KG1 (cell line): Measurements from ENCODE around the gene PPIL4.
"Not testable (repeated sequence)": the region's sequence is repeated elsewhere in the genome, so short reads cannot be mapped to it uniquely, and the experiment has no call there.

ENCODE experiments used
- DNase-seq: peaks from one replicate; lab custom pipeline; 2025; lab: John Stamatoyannopoulos, UW

The PPIL4 gene

DNA sequence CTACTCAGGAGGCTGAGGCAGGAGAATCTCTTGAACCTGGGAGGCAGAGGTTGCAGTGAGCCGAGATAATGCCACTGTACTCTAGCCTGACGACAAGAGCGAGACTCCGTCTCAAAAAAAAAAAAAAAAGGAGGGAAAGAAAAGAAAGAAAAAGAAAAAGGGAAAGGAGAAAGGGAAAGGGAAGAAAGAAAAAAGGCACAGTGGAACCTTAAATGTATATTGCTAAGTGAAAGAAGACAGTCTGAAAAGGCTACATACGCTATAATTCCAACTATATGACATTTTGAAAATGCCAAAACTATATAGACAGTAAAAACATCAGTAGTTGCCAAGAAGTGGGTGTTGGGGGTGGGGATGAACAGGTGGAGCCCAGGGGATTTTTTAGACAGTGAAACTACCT, 16.2 kb downstream of the PPIL4 start:
- DNase-seq: no peak

DNA sequence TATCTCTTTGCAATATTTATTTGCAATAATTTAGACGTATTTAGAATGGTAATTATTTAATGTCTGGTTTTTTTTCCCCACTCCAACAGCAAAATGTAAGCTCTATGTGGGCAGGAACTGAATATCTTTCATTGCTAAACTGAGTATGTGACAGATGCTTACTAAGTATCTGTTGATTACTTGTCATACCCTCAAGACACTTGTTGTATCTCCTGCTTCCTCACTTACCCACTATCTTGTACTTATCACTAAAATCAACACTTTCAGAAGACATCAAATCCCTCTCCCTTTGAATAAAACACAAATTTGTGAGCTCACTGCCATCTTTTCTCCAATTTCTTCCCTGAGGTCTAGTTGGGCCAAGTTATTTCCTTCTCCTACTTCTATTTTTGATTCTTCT, 30.3 kb downstream of the PPIL4 start:
- no peak for DNase-seq

DNA sequence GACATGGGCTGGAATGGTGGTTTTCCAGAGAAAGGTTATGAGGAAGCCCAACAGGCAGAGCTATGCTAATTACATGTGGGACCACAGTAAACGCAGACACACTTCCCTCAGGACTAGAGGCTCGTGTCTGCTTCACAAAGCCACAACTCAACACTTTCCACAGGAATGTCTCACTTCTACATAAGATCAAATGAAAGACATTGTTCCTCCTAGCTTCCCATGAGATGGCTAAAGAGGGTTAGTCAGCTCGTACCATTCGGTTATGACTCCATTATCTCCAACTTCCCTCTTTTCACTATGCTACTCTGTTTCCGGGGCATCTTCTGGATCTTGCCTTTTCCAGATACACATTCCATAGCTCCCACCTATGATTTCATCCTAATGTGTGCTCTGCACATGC, 31.9 kb downstream of the PPIL4 start:
- no peak for DNase-seq

DNA sequence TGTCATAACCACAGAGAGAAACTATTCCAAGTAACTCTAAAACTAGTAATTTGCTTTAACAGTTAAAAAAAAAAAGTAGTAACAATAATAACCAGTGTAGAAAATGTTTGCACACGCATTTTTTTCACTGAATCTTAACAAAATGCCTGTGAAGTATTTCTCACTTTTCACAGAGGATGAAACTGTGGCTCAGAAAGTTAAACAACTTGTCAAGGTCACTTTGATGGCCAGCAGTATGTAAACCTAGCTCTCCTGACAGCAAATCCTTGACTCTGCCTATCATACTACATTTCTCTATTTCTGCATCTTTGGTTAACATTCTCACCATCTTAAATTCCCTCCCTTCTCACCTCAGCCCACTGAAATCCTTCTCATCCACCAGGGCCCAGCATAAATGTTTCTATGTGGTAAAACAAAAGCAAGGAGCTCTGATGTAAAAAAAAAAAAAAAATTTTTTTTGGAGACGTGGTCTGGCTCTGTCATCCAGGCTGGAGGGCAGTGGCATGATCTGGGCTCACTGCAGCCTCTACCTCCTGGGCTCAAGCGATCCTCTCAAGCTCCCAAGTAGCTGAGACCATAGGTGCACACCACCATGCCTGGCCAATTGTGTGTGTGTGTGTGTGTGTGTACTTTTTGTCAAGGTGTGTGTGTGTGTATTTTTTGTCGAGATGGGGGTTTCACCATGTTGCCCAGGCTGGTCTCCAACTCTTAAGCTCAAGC, 34.9 kb downstream of the PPIL4 start:
- no peak for DNase-seq

- DNase-seq: no peak
These were observed 37.4 kb downstream of the PPIL4 start for GRCh38 chr6:149508485-149508884.

- DNase-seq: no peak
These were observed 42.0 kb downstream of the PPIL4 start for GRCh38 chr6:149503872-149504271.

DNA sequence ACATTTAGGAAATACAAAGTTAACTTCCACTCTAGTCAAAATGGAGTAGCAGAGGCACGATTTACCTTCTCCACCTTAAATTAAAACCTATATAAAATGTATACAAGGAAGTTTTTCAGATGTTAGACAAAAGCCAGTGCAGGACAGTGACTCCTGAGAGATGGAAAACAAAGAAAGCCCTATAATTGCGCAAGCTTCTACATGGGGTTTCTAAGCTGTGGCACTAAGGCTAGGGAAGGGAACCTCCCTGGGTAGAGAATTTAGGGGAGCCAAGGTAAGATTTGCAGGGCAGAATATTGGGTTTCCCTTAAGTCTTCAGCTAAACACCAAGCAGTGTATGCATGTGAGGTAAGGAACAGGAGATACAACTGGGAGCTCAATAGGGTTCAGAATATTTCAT, 42.6 kb downstream of the PPIL4 start:
- no peak for DNase-seq

GRCh38 chr6:149501768-149502167, 44.1 kb downstream of the PPIL4 start:
- DNase-seq: no peak

DNA sequence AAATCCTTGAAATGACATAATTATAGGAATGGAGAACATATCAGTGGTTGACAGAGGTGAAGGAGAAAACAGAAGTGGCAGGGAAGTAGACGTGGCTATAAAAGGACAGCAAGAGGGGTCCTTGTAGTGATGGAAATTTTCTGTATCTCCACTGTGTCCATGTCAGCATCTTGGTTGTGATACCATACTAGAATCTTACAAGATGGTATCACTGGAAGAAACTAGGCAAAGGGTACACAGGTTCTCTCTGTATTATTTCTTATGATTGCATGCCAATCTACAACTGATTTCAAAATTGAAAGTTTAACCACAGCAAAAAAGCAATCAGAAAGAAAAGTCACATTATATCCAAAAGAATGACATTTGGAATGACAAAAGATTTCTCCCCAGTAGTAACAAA, 44.6 kb downstream of the PPIL4 start:
- no peak for DNase-seq

GRCh38 chr6:149500096-149500495, 45.7 kb downstream of the PPIL4 start:
- no peak for DNase-seq

- no peak for DNase-seq
These were observed 46.8 kb downstream of the PPIL4 start for GRCh38 chr6:149499066-149499465.

GRCh38 chr6:149497365-149497764, 48.5 kb downstream of the PPIL4 start:
- DNase-seq: no peak

DNA sequence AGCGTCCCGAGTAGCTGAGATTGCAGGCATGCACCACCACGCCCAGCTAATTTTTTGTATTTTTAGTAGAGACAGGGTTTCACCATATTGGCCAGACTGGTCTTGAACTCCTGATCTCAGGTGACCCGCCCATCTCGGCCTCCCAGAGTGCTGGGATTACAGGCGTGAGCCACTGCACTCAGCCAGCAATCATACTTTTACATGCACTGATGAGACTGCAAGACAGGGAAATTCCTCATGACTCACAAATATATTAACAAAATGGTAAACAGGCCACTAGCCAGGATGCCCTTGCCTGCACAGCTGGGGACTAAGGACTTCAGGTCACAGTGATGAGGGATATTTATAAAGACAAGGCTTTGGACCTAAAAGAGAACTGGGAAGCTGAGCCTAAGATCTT, 49.2 kb downstream of the PPIL4 start:
- not testable (repeated sequence) for DNase-seq

DNA sequence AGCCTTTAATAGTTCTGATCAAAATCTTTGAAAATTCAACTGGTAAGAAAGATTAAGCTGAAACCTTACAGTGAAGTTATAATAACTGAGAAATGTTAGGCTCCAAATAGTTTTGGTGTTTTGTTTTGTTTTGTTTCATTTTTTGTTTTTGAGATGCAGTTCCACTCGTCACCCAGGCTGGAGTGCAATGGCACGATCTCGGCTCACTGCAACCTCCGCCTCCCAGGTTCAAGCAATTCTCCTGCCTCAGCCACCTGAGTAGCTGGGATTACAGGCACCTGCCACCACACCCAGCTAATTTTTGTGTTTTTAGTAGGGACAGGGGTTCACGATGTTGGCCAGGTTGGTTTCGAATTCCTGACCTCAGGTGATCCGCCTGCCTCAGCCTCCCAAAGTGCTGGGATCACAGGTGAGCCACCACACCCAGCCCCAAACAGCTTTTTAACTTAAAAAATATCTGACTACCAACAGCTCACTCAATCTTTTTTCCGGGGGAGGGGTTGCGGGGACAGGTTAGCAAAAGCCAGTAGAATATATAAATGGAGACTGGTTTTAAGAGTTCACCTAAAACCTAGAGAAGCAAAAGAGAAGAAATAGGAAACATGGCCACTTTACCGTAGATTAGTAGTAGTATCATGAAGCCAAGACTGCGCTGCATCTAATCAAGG, 50.4 kb downstream of the PPIL4 start:
- not testable (repeated sequence) for DNase-seq

DNA sequence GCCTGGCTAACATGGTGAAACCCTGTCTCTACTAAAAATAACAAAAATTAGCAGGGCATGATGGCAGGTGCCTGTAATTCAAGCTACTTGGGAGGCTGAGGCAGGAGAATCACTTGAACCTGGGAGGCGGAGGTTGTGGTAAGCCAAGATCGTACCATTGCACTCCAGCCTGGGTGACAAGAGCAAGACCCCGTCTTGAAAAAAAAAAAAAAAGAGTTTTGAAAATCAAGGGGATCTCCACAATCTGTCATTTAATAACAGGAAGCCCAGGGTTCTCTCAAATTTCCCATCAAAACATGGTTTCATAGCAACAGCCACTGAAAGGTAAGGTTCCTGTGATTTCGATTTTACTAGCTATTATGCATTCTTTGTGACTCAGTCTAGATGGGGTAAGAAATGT, 51.0 kb downstream of the PPIL4 start:
- DNase-seq: not testable (repeated sequence)

GRCh38 chr6:149493761-149494320, 52.0 kb downstream of the PPIL4 start:
- DNase-seq: no peak

DNA sequence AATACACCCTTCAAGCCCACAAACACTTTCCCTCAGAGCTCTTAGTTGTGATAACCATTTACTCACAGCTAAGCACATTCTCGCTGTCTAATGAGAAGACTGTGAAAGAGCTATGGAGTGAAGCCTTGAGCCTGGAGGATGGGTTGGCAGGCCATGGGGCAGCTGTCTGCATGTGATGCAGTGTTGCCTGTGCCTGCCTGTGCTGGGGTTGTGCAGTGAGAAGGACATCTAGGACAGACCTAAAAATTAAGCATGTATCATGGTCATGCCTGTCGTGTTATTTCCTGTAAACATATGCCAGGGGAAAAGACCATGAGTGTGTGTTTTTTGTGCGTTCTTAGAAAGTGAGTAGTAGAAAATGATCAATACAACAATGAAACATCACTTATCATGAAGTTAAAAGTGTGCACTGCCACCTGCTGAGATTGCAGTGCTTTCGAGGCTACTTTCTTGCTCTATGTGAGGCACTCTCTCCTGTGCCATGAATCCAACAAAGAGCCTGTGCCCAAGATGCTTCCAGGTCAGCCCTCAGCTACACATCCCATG, 53.0 kb downstream of the PPIL4 start:
- no peak for DNase-seq

DNA sequence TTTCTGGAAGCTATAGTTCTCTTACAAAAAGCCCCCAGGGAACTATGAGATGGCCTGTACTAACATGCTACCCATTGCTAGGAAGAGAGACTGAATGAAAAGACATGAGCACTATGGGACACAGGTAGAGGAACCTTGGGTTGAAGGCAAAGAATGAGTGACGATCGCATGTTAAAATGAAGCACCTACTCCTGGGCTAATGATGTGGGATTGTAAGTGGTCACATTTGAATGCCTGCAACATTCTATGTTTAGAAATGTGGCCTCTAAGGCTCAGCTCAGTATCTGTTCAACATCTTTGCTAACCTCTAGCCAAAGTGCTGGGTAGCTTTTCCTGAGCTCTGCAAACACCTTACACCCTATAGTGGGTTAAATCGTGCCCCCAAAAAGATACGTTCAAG, 55.9 kb downstream of the PPIL4 start:
- DNase-seq: no peak

DNA sequence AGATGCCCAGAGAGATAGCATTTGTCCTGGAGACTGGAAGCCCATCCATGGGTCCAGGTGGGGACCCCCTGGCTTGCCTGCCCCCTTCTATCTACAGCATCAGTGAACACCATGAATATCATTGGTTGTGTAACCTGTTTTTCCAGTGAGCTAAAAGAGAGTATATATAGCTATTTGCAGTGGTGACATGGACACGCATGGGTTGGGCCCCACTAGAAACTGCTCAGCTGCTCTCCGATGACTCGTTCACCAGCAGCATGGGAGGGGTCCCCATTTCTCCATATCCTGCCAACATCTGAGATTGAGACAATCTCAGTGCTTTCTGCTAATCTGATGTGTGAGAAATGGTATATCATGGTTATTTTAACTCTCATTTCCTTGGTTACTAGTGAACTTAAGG, 57.0 kb downstream of the PPIL4 start:
- no peak for DNase-seq

DNA sequence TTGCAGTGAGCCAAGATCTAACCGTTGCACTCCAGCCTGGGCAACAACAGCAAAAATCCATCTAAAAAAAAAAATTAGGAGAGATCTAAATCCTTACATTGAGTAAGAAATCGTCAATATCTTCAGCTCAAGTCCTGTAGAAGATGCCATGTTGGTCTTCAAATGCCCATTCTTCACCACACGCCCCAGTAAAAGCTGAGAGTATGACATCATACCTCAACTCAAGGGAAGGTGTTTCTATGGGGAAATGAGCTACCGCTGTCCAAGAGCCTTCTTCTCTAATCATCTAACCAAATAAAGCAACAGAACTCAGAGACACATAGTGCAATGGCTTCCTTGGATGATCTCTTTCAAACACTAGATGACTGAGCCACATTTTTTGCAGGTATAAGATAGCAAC, 58.5 kb downstream of the PPIL4 start:
- no peak for DNase-seq

DNA sequence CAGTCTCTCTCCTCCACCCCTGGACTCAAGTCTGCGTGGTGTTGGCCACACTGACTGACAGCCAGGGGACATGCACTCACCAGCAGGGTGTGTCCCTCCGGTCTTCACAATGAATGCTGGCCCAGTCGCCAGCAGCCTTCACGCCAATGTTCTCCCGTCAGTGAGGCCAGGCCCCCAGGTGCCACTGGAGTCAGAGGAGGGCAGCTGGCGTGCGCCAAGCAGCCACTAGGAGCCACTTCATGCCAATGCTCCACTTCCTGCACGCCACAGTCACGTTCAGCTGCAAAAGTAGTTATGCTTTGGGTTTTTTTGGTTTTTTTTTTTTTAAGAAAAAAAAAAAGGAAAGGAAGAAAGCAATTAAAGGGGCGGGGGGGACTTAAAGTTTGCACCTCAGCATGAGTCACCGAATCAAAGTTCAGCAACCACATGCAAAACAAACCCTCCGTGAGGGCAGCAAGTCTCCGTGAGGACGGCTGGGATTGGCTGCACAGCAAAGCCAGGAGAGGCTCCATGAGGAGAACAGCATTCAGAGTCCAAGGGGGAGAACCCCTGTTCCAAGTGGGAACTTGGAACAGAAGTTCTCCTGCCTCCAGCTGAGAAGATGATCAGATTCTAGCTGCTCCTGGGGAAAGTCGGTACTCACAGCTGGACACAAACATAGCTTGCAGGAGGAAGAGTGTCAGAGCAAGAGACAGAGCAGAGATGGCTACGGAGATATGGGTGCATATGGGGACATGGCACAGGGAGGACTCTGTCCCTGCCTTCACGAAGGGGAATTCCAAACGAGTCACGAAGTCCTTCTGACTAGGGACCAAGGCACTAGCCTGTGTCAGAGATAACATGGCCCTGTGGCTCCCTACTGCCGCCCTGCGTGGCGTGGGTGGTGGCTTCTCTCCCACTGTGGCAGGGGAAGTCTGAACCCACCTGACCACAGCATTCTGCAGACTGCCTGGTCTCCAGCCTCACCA, 60.8 kb downstream of the PPIL4 start, which contains the start of gene ZC3H12D:
Gene ZC3H12D (minus strand): TSS at position 282 of the 968 bp plus-strand sequence. CDS start 10,471 bp downstream, outside the sequence.
- DNase-seq: no peak
